Transverse colon (tissue), 4 donors: Measurements from ENCODE around the gene NOTUM. TPM values are rescaled to one million over a fixed set of nuclear protein-coding genes. Genes with fewer than 3 reads are reported as not detected.

Experiments used
- DNase-seq: peaks from one replicate; pipeline ENCODE4 v3.0.0-alpha.2; 2019
- H3K27ac ChIP-seq, 4 donors: fragments of 200-600 bp; sonication (generic); 2 replicates each; pipeline ENCODE4 v1.5.1; 2016 to 2018; ENCODE audit warnings: inconsistent platforms in 4 of 4
- H3K27me3 ChIP-seq: fragments of 200-600 bp; sonication (generic); 2 replicates; pipeline ENCODE4 v1.5.1; 2017; ENCODE audit warnings: inconsistent platforms
- H3K36me3 ChIP-seq, 4 donors: fragments of 200-600 bp; sonication (generic); 2 replicates each; pipeline ENCODE4 v1.5.1; 2017 to 2019; ENCODE audit warnings: inconsistent platforms in 4 of 4
- H3K4me1 ChIP-seq, 4 donors: fragments of 200-600 bp; sonication (generic); 2 replicates each; pipeline ENCODE4 v1.5.1; 2017 to 2020; ENCODE audit warnings: inconsistent platforms in 4 of 4
- H3K4me3 ChIP-seq, 4 donors: fragments of 200-600 bp; sonication (generic); 1 replicate in 1 of 4; 2 replicates in 3 of 4; pipeline versions ENCODE4 v1.5.1 to v1.6.1; 2017 to 2019; ENCODE audit warnings: inconsistent platforms in 4 of 4
- H3K9me3 ChIP-seq, 2 donors: fragments of 200-600 bp; sonication (generic); 2 replicates each; pipeline ENCODE4 v1.5.1; 2017 to 2019; ENCODE audit warnings: inconsistent platforms in 2 of 2
- EP300 ChIP-seq: sonication (generic); formaldehyde crosslinking; IDR thresholded peaks from one replicate; pipeline ENCODE4 v1.6.1; 2017; ENCODE audit warnings: antibody characterized with exemption, low read depth
- POLR2A ChIP-seq: fragments of 450-650 bp; IDR thresholded peaks from one replicate; pipeline ENCODE4 v1.6.1; 2016; ENCODE audit warnings: antibody characterized with exemption, mild to moderate bottlenecking, moderate library complexity
- POLR2AphosphoS5 ChIP-seq, 3 donors: sonication (generic); formaldehyde crosslinking; IDR thresholded peaks; one replicate each; pipeline ENCODE4 v1.6.1; 2016; ENCODE audit warnings: antibody characterized with exemption in 3 of 3
- WGBS, 2 donors: methylation state at CpG; one replicate each; pipeline ENCODE4 v1.1.5; 2018; ENCODE audit warnings: low coverage in 1 of 2; 5-methylcytosine and 5-hydroxymethylcytosine counted together
- in situ Hi-C, 4 donors: fragments of 200-750 bp; cut with MboI; loops; one replicate each; pipeline versions ENCODE4 v1.15.0 to v1.15.1; 2017; ENCODE audit warnings: low sequenced_read_pairs in 3 of 4, low pct_ligation_motif_present in 1 of 4, low pct_unique_long_range_greater_than_20kb in 1 of 4
- intact Hi-C: fragments of 100-400 bp; cut with DNase I; formaldehyde crosslinking; loops from one replicate; pipeline ENCODE4 v1.15.1; 2023; ENCODE audit warnings: low total_unique reads
- total RNA-seq, 4 donors: library from RNA; depleted of rRNA; stranded (reverse); fragments of >200 nt; gene quantifications; one replicate each; pipeline ENCODE4 v1.1.0, GENCODE V29; 2016
- TF ChIP-seq, protein P1 (sequence below), 5 experiments: fragments of 200-600 bp in 3 of 5; fragments of 450-650 bp in 2 of 5; sonication (generic) in 3 of 5; IDR thresholded peaks; 1 replicate in 2 of 5; 2 replicates in 3 of 5; pipeline ENCODE4 v1.5.1; 2016 to 2017; ENCODE audit warnings: antibody characterized with exemption in 5 of 5, inconsistent platforms in 3 of 5, mild to moderate bottlenecking in 2 of 5, moderate library complexity in 1 of 5

NOTUM gene
- total RNA-seq, 4 donors from 2014 or later, result not detected

DNA sequence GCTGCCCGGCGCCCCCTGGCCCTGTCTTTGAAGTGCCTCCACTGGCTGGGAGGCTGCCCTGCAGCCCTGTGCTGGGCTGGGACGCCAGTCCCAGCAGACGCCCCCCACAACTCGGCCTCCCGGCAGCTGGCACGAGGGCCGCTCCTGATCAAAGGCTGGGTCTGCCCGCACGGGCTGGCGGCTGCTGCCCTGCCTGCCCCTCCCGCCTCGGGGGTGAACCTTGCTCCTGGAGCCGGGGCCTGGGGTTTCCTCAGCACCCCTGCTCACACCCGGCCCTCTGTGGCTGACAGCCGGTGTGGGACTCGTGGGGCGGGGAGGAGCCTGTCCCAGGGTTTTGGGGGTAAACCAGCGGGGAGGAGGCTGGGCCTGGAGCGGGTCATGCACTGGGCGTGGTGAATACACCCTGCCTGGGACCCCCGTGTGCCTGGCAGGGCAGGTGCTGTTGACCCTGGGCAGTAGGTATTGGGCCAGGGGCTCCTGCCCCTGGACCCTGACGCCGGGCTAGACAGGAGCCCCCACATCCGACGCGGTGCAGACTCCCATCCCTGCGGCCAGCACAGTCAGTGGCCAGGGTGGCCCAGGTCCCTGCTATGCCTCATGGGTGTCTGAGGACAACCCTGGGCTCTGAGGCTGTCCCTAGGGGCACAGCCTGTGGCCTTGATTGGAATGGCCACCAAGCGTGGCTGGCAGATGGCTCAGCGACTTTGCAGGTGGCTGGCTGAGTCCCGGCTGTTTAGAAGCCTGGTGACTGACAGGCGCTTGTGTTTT, 40.0 kb upstream of the NOTUM start:
- H3K36me3 ChIP-seq, result no peaks in the 10 kb centered on the region
- intact Hi-C loops, result no loop called here
- H3K9me3 ChIP-seq, result no peaks in the 10 kb centered on the region
- H3K4me3 ChIP-seq, result no peak overlapping the region
- no peaks in the 10 kb centered on the region for H3K27me3 ChIP-seq
- H3K4me1 ChIP-seq, result peaks cover 6 to 19% (median 11%) of the 10 kb centered on the region in 4 donors
- no peak for DNase-seq
- in situ Hi-C loops, result no loop called here
- WGBS, 2 donors, result 69 to 80% methylated on average over 2 to 26 of the region's 32 CpGs
- TF ChIP-seq POLR2AphosphoS5 (IDR thresholded peaks at IDR 0.05) (no peak), EP300 (no peak), POLR2A (no peak)
- TF ChIP-seq, protein P1, sequence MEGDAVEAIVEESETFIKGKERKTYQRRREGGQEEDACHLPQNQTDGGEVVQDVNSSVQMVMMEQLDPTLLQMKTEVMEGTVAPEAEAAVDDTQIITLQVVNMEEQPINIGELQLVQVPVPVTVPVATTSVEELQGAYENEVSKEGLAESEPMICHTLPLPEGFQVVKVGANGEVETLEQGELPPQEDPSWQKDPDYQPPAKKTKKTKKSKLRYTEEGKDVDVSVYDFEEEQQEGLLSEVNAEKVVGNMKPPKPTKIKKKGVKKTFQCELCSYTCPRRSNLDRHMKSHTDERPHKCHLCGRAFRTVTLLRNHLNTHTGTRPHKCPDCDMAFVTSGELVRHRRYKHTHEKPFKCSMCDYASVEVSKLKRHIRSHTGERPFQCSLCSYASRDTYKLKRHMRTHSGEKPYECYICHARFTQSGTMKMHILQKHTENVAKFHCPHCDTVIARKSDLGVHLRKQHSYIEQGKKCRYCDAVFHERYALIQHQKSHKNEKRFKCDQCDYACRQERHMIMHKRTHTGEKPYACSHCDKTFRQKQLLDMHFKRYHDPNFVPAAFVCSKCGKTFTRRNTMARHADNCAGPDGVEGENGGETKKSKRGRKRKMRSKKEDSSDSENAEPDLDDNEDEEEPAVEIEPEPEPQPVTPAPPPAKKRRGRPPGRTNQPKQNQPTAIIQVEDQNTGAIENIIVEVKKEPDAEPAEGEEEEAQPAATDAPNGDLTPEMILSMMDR (IDR thresholded peaks at IDR 0.05), result no peak
- no peak overlapping the region for H3K27ac ChIP-seq

DNA sequence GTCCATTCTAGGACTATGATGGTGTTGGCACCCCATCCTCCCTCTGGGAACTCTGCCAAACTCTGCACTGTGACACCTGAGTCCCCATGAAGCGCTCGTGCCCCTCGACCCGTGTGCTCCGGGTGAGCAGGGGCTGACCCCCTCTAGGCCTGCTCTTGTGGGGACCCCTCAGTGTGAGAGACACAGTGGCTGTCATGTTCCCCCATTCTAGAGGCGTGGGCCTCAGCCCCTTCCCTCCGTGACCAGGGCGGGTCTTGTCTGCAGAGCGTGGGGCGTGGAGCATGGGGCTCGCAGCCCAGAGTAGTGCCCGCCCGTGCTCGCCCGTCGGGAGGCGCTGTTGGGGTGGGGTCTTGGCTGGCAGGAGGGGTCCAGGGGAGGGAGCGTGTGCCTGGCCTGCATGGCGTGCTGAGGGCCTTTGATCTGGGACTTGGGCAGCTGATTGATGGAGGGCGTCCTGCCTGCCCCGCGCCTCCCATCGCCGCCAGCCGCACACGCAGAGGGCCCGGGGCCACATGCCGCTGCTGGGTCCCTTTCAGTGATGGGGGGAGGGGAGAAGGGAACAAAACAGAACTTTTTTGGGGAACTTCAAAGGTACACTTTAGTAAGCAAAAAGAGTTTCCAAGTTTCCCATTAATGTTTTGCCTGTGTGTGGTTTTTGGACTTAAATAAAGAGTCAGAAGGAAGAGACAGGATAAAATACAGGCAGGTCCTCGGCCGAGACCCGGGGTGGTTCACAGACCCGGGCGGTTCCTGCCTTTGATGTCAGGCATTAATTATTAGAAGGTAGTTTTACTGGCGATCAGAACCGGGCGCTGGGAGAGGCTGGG, 39.2 kb upstream of the NOTUM start:
- TF ChIP-seq POLR2AphosphoS5 (IDR thresholded peaks at IDR 0.05) (no peak), EP300 (no peak), POLR2A (no peak)
- TF ChIP-seq, protein P1 (IDR thresholded peaks at IDR 0.05), result no peak
- H3K4me1 ChIP-seq, result peaks cover 6 to 19% (median 11%) of the 10 kb centered on the region in 4 donors
- no peaks in the 10 kb centered on the region for H3K9me3 ChIP-seq
- WGBS, 2 donors, result 47 to 65% methylated on average over 8 to 35 of the region's 36 CpGs
- DNase-seq, result no peak
- no peaks in the 10 kb centered on the region for H3K27me3 ChIP-seq
- no peak overlapping the region for H3K4me3 ChIP-seq
- H3K27ac ChIP-seq, result no peak overlapping the region
- intact Hi-C loops (no loop called here), in situ Hi-C loops (no loop called here)
- no peaks in the 10 kb centered on the region for H3K36me3 ChIP-seq

DNA sequence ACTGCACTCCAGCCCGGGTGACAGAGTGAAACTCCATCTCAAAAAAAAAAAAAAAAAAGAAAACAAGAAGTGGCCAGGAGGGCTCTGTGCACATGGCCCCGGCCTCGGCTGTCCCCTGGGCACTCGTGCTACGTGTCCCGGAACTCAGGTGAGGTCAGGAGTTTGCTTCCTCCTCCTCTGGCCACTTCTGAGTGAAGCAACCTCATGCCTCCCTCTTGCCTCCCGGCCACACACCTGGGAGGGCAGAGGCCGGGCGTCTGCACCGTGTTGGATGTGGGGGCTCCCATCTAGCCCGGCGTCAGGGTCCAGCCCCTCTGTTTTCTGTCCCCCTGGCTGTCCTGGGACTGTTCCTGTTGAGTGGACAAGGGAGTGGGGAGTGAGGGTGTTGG, 38.6 kb upstream of the NOTUM start:
- 80 to 91% methylated on average over 2 to 12 of the region's 12 CpGs for WGBS, 2 donors
- in situ Hi-C loops, result no loop called here
- H3K27ac ChIP-seq, result no peak overlapping the region

More for the DNA sequence above, 38.6 kb upstream of the NOTUM start:
- intact Hi-C loops, result no loop called here
- no peaks in the 10 kb centered on the region for H3K9me3 ChIP-seq
- TF ChIP-seq POLR2AphosphoS5 (IDR thresholded peaks at IDR 0.05), result no peak
- TF ChIP-seq, protein P1 (IDR thresholded peaks at IDR 0.05), result no peak
- no peak for TF ChIP-seq EP300
- no peak for TF ChIP-seq POLR2A
- no peak for DNase-seq
- no peaks in the 10 kb centered on the region for H3K27me3 ChIP-seq
- peaks cover 6 to 19% (median 11%) of the 10 kb centered on the region in 4 donors for H3K4me1 ChIP-seq
- H3K4me3 ChIP-seq, result no peak overlapping the region
- H3K36me3 ChIP-seq, result no peaks in the 10 kb centered on the region
